ENCODE results near the gene PKDCC. TPM values are rescaled to one million over a fixed set of nuclear protein-coding genes. Genes with fewer than 3 reads are reported as not detected.
A peak's percentile ranks its signal among the peaks of the same experiment; 100 is the strongest.

The PKDCC gene
- total RNA-seq, 2 donors from 2014 or later: 11.1 to 61.4 TPM

- WGBS: 71% methylated on average over 10 of the region's 10 CpGs
- no peak for TF ChIP-seq POLR2A (IDR thresholded peaks at IDR 0.05)
- no peak for TF ChIP-seq POLR2AphosphoS5 (IDR thresholded peaks at IDR 0.05)
- TF ChIP-seq CTCF (IDR thresholded peaks at IDR 0.05): no peak
- Histone ChIP-seq H3K9me3 (no peaks in the 10 kb centered on the region), H3K4me1 (replicated peaks) (no peaks in the 10 kb centered on the region), H3K4me3 (no peak overlapping the region), H3K27me3 (replicated peaks; ENCODE audit: insufficient read depth) (no peaks in the 10 kb centered on the region), H3K36me3 (no peaks in the 10 kb centered on the region), H3K27ac (no peak overlapping the region)
- intact Hi-C loops (cut with DNase I): loop anchor here (5.0 to 10.0 kb wide), 2 partner anchors 140 to 268 kb away; partner anchors contain the start of gene COX7A2L
- no peak for DNase-seq (ENCODE audit: low spot score)
Measured at GRCh38 chr2:42096869-42097591, 49.2 kb downstream of the PKDCC start.

GRCh38 chr2:42098571-42099437 is 51.0 kb downstream of the PKDCC start:
- no peaks in the 10 kb centered on the region for H3K9me3 ChIP-seq
- TF ChIP-seq POLR2AphosphoS5 (IDR thresholded peaks at IDR 0.05) (no peak), CTCF (IDR thresholded peaks at IDR 0.05) (no peak), POLR2A (IDR thresholded peaks at IDR 0.05) (no peak)
- 77% methylated on average over 9 of the region's 9 CpGs for WGBS
- no peaks in the 10 kb centered on the region for H3K27me3 ChIP-seq (replicated peaks; ENCODE audit: insufficient read depth)
- H3K36me3 ChIP-seq: no peaks in the 10 kb centered on the region
- intact Hi-C loops (cut with DNase I): loop anchor here (5.0 to 10.0 kb wide), 2 partner anchors 138 to 266 kb away; partner anchors contain the start of gene COX7A2L
- H3K4me1 ChIP-seq (replicated peaks): no peaks in the 10 kb centered on the region
- peak overlapping the region in 1 of 2 donors; percentile 22 for H3K27ac ChIP-seq
- DNase-seq (ENCODE audit: low spot score): no peak
- H3K4me3 ChIP-seq: no peak overlapping the region

GRCh38 chr2:42099438-42100173 is 51.8 kb downstream of the PKDCC start:
- intact Hi-C loops (cut with DNase I): loop anchor here (5.0 to 10.0 kb wide), 2 partner anchors 138 to 265 kb away; partner anchors contain the start of gene COX7A2L
- Histone ChIP-seq H3K27ac (no peak overlapping the region), H3K9me3 (no peaks in the 10 kb centered on the region), H3K4me3 (no peak overlapping the region), H3K27me3 (replicated peaks; ENCODE audit: insufficient read depth) (no peaks in the 10 kb centered on the region), H3K36me3 (no peaks in the 10 kb centered on the region), H3K4me1 (replicated peaks) (no peaks in the 10 kb centered on the region)
- DNase-seq (ENCODE audit: low spot score): no peak
- TF ChIP-seq CTCF (IDR thresholded peaks at IDR 0.05) (no peak), POLR2A (IDR thresholded peaks at IDR 0.05) (no peak), POLR2AphosphoS5 (IDR thresholded peaks at IDR 0.05) (no peak)
- 96% methylated on average over 6 of the region's 6 CpGs for WGBS

GRCh38 chr2:42100683-42101205 is 52.9 kb downstream of the PKDCC start:
- intact Hi-C loops (cut with DNase I): no loop called here
- Histone ChIP-seq H3K4me1 (replicated peaks) (no peaks in the 10 kb centered on the region), H3K4me3 (peak overlapping the region; percentile 35), H3K9me3 (no peaks in the 10 kb centered on the region), H3K27me3 (replicated peaks; ENCODE audit: insufficient read depth) (no peaks in the 10 kb centered on the region), H3K27ac (peak overlapping the region; percentile 47 to 68), H3K36me3 (no peaks in the 10 kb centered on the region)
- DNase-seq (ENCODE audit: low spot score): no peak
- 82% methylated on average over 20 of the region's 20 CpGs for WGBS
- no peak for TF ChIP-seq CTCF (IDR thresholded peaks at IDR 0.05)
- TF ChIP-seq POLR2AphosphoS5 (IDR thresholded peaks at IDR 0.05): no peak
- no peak for TF ChIP-seq POLR2A (IDR thresholded peaks at IDR 0.05)
